ENCODE data around the gene ANKRD27. TPM values are rescaled to one million over a fixed set of nuclear protein-coding genes. Genes with fewer than 3 reads are reported as not detected.
"Not testable (repeated sequence)": the region's sequence is repeated elsewhere in the genome, so short reads cannot be mapped to it uniquely, and the experiment has no call there.

Gene ANKRD27
- polyA plus RNA-seq, 1 donor: 10.6 TPM

DNA sequence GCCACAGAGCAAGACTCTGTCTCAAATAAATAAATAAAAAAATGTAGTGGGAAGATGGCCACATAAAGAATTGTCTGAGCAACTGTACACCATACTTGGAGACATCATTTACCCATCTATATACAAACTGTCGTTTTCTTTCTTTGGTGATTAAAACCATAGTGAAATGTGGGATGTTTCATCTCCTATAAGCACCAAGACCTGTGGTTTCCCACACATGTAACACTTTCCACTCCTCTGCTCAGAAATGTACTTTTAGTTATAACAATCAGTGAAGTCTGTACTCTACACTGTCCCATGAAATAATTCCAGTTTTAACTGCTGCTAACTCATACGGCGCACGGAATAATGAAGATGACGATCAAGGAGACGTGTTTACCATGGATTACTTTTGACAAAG lies 75.7 kb downstream of the ANKRD27 start:
- DNase-seq: no peak

- DNase-seq: no peak
These were observed 77.0 kb downstream of the ANKRD27 start for GRCh38 chr19:32598022-32598421.

- DNase-seq: no peak
These were observed 79.5 kb downstream of the ANKRD27 start for GRCh38 chr19:32595491-32595890.

DNA sequence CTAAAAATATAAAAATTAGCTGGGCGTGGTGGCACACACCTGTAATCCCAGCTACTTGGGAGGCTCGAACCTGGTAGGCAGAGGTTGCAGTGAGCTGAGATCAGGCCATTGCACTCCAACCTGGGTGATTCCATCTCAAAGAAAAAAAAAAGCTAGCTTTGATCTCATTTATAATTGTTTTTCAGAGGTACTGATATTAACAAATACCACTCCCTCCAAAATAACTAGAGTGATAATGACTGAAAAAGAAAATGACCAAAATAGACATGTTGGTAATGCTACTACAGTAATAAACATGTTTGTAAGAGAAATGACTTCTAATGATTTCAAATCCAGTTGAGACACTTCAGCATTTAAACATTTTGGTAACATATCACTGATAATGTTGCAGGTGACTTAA lies 81.0 kb downstream of the ANKRD27 start:
- DNase-seq: no peak

DNA sequence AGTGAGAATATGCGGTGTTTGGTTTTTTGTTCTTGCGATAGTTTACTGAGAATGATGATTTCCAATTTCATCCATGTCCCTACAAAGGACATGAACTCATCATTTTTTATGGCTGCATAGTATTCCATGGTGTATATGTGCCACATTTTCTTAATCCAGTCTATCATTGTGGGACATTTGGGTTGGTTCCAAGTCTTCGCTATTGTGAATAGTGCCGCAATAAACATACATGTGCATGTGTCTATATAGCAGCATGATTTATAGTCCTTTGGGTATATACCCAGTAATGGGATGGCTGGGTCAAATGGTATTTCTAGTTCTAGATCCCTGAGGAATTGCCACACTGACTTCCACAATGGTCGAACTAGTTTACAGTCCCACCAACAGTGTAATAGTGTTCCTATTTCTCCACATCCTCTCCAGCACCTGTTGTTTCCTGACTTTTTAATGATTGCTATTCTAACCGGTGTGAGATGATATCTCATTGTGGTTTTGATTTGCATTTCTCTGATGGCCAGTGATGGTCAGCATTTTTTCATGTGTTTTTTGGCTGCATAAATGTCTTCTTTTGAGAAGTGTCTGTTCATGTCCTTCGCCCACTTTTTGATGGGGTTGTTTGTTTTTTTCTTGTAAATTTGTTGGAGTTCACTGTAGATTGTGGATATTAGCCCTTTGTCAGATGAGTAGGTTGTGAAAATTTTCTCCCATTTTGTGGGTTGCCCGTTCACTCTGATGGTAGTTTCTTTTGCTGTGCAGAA lies 87.1 kb downstream of the ANKRD27 start:
- not testable (repeated sequence) for DNase-seq

DNA sequence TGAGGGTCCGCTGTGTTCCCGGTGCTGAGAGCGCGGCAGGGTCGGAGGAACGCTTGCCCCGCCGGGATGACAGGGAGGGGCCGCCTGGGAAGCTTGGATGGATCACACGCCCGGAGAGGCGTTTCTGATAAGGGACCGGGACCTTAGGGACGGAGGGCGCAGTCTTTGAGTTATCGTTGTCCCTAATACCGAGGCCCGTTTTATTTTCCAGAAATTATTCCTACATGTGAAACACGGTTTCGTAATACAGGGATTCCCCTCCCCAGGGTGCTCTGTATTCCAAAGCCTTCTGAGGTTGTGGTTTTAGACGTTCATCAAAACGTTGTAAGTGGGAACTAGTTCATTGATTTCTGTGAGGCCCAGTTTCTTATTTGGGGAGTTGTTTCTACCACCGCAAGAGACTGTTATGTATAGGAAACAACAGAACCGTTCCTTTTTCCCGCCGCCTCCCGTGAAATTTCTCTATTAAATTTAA lies 93.2 kb downstream of the ANKRD27 start:
- peak; percentile 23 for DNase-seq

GRCh38 chr19:32580901-32581704 lies 93.9 kb downstream of the ANKRD27 start, which contains the start of gene PDCD5:
PDCD5 (plus strand) TSS chr19:32581190; CDS start chr19:32581262, 72 bp downstream.
- DNase-seq: peak; percentile 97

DNA sequence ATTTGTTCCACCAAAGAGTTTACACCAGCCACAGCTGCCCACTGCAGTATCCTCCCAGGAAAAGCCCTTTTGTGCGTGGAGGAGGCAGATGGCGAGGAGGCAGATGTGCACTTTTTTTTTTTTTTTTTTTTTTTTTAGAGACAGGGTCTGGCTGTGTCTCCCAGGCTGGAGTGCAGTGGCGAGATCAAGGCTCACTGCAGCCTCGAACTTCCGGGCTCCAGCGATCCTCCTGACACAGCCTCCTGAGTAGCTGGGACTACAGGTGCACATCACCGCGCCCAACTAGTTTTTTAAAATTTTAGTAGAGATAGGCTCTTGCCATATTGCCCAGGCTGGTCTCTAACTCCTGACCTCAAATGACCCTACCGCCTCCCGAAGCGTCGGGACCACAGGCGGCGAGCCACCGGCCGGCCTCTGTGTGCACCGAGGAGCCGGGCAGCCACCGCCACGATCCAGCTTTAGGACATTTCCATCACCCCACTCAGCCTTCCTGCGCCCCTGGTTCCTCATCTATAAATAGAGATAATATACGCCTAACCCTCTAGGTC lies 94.6 kb downstream of the ANKRD27 start:
- DNase-seq: no peak

DNA sequence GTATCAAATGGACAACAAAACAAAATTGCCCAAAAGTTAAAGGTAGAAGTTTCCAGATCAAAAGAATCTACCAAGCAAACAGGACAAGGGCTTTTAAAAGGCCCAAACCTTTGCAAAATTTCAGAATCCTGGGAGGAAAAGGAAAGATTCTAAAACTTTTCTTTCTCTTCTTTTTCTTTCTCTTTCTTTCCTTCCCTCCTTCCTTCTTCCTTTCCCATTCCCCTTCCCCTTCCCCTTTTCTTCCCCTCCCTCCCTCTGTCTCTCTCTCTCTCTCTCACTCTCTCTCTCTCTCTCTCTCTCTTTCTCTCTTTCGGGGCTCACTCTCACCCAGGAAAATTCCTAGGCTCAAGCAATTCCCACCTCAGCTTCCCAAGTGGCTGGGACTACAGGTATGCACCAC lies 98.2 kb downstream of the ANKRD27 start:
- no peak for DNase-seq

GRCh38 chr19:32573492-32573794 lies 101.5 kb downstream of the ANKRD27 start:
- DNase-seq: no peak

GRCh38 chr19:32572700-32573491 lies 102.1 kb downstream of the ANKRD27 start:
- DNase-seq: not testable (repeated sequence)

DNA sequence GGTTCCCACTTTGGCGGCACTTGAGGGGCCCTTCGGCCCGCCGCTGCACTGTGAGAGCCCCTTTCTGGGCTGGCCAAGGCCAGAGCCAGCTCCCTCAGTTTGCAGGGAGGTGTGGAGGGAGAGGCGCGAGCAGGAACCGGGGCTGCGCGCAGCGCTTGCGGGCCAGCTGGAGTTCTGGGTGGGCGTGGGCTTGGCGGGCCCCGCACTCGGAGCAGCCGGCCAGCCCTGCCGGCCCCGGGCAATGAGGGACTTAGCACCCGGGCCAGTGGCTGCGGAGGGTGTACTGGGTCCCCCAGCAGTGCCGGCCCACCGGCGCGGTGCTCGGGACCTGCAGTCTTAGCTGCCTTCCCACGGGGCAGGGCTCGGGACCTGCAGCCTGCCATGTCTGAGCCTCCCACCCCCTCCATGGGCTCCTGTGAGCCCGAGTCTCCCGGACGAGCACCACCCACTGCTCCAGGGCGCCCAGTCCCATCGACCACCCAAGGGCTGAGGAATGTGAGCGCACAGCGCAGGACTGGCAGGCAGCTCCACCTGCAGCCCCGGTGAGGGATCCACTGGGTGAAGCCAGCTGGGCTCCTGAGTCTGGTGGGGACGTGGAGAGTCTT lies 103.4 kb downstream of the ANKRD27 start:
- not testable (repeated sequence) for DNase-seq

DNA sequence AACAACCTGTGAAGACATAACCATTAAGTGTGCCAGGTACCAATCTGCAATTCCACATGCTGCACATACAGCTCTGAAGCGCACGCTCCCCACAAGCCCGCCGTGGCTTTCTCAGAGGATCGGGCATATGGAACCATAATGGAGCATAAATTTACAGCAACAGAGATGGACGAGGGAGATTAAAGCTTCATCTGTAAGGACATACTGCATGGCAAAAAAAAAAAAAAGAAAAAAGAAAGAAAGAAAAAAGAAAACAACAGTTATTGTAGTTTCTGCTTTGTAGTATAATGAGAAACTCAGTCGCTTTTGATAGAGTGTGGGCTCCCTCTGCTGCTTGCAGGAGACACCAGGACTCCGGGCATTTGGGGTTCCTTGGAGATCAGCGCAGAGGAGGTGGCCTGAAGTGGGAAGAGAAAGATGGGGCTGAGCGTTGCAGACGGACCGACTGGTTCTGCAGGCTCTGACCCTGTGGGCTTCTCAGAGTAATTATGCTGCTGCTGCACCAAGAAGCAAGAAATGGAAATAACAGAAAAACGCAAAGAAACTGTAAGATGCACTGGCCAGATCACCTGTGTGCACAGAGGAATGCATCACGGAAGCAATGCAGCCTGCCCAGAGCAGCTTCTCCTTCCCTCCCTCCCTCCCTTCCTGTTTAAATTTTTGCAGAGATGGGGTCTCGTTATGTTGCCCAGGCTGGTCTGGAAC lies 104.7 kb downstream of the ANKRD27 start:
- peak; percentile 34 for DNase-seq

GRCh38 chr19:32567486-32567885 lies 107.5 kb downstream of the ANKRD27 start:
- no peak for DNase-seq

DNA sequence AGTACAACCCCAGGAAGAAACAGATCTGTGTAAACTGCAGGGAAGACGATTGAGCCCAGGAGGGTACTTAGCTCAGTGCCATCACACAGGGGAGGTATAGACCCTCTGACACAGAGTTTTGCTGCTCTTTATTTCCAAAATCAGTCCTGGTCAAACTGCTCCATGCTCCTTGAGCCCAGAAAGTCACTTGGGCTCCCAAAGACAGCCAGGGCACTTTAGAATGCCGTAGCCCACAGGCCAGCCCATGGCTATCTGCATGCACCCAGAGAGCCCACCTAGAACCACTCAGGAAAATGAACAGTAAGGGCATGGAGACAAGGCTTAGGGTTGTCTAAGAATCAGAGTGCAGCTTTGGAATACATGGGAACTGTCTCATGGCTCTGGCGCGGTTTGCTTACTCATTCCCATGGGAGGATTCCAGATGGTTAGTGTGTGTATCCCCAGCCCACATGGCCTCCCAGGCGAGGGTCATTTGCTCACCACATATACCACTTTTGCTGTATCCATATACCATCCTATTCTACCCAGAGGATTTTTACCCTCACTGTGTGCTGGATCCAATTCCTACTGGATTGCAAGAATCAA lies 108.6 kb downstream of the ANKRD27 start:
- no peak for DNase-seq

- DNase-seq: no peak
These were observed 111.2 kb downstream of the ANKRD27 start for GRCh38 chr19:32563761-32564160.

GRCh38 chr19:32558607-32559228 lies 116.3 kb downstream of the ANKRD27 start:
- no peak for DNase-seq

- no peak for DNase-seq
These were observed 119.2 kb downstream of the ANKRD27 start for GRCh38 chr19:32555786-32556185.

GRCh38 chr19:32550666-32551065 lies 124.3 kb downstream of the ANKRD27 start:
- no peak for DNase-seq
